ENCODE data around the gene HEPN1. TPM values are rescaled to one million over a fixed set of nuclear protein-coding genes. Genes with fewer than 3 reads are reported as not detected.

Gene HEPN1
- total and polyA plus RNA-seq, 2 of the 4 experiments (the other 2 are of a cell fraction), result not detected

DNA sequence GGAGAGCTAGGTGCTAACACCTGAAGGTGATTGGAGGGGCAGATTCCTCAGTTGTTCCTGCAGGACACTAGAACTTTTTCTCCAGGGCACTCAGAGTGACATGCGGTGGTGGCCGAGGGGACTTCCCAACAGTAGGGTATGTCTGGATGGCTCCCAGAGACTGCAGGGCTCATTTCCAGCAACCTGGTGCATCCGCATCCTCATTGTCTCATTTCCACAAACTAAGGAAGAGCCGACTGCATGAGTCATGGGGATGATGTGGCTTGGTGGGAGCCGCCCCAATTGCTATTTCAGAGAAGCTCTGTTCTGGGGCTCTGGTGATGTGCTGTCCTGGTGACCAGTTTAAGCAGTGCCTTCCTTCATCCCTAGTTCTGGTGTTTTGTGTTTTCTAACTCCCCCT, 18.6 kb upstream of the HEPN1 start:
- H3K27ac ChIP-seq (ENCODE audit: insufficient read depth, low read length), result peak overlapping the region; percentile 77
- peak overlapping the region; percentile 100 for H2BK15ac ChIP-seq (ENCODE audit: low read depth, low read length)
- peak overlapping the region; percentile 96 for H3K23ac ChIP-seq (ENCODE audit: low read depth, low read length)
- H3K9ac ChIP-seq (ENCODE audit: low read depth, low read length), result peak overlapping the region; percentile 41; the same call in 1 of the 2 replicates
- H2AK5ac ChIP-seq (ENCODE audit: low read depth, low read length), result peak overlapping the region; percentile 100
- H3K9me1 ChIP-seq (ENCODE audit: insufficient read depth, low read length), result peaks cover 39% of the 10 kb centered on the region
- H4K91ac ChIP-seq (ENCODE audit: insufficient read depth, low read depth, low read length), result peak overlapping the region; percentile 100
- BruUV-seq (replicated peaks), result no TSS peak
- dilution Hi-C loops (cut with HindIII; ENCODE audit: low sequenced_read_pairs, unreplicated experiment) (no loop called here), intact Hi-C loops (cut with micrococcal nuclease) (loop anchor here (2.0 kb wide), 1 partner anchor 52 kb away; no protein-coding TSS in a partner anchor), in situ Hi-C loops (cut with MboI; ENCODE audit: low sequenced_read_pairs) (no loop called here)
- peaks cover 7 to 31% of the 10 kb centered on the region in 2 experiments; a peak in 3 of 4 replicates for H3K79me1 ChIP-seq (ENCODE audit: low read depth in 1 of 2, low read length in 2 of 2)
- H4K8ac ChIP-seq (ENCODE audit: low read depth in 2 of 2, low read length in 2 of 2), result peak overlapping the region; percentile 96 to 98
- H2AK9ac ChIP-seq (replicated peaks; ENCODE audit: low read depth, low read length, poor library complexity), result peak overlapping the region; percentile 91
- peak overlapping the region; percentile 99 for H2BK20ac ChIP-seq (ENCODE audit: low read depth, low read length)
- peak; percentile 66; the same call in 1 of the 2 replicates for TF ChIP-seq POLR2A (IDR thresholded peaks at IDR 0.05; ENCODE audit: low read depth, low read length)
- no peak for TF ChIP-seq ELK1 (IDR thresholded peaks at IDR 0.05; ENCODE audit: borderline replicate concordance, low read depth, low read length)
- TF ChIP-seq BHLHE40 (IDR thresholded peaks at IDR 0.05; ENCODE audit: low read depth, low read length), result peak; percentile 53; the same call in 1 of the 2 replicates
- peak; percentile 86 for TF ChIP-seq FOS (IDR thresholded peaks at IDR 0.05; ENCODE audit: low read depth, low read length)
- TF ChIP-seq RCOR1 (IDR thresholded peaks at IDR 0.05; ENCODE audit: insufficient replicate concordance, low read length), result peak; percentile 71
- WGBS, 2 experiments (ENCODE audit: extremely low coverage in 2 of 2, insufficient read length in 1 of 2), result no CpG with 5 or more reads among the region's 5 CpGs
- H4K20me1 ChIP-seq (ENCODE audit: insufficient read depth, low read length), result no peaks in the 10 kb centered on the region
- CTCF ChIA-PET, result interaction anchor here (1.3 to 1.6 kb wide), 3 partner anchors 12 to 24 kb away, joined by 4 to 6 read pairs (median 4); no protein-coding TSS in a partner anchor
- POLR2A ChIA-PET (ENCODE audit: unreplicated experiment), result no interaction called here
- peak; percentile 74 for ATAC-seq (ENCODE audit: low read depth)
- H3K18ac ChIP-seq (ENCODE audit: low read depth, low read length), result peak overlapping the region; percentile 58
- H2AFZ ChIP-seq (replicated peaks; ENCODE audit: low read length, poor library complexity), result peak overlapping the region; percentile 80
- no peaks in the 10 kb centered on the region for H3K27me3 ChIP-seq (ENCODE audit: control insufficient read depth, insufficient read depth, low read length)
- H3K4ac ChIP-seq (ENCODE audit: low read depth, low read length), result peak overlapping the region; percentile 100
- no peaks in the 10 kb centered on the region for H3K36me3 ChIP-seq (ENCODE audit: control insufficient read depth, insufficient read depth, low read length)
- H2BK120ac ChIP-seq (ENCODE audit: low read depth, low read length), result peak overlapping the region; percentile 98
- peak overlapping the region; percentile 78 for H4K5ac ChIP-seq (ENCODE audit: low read depth, low read length)
- DNase-seq, result peak; percentile 93
- peaks cover 37% of the 10 kb centered on the region for H3K4me1 ChIP-seq (ENCODE audit: control insufficient read depth, insufficient read depth, low read length)
- H3K9me3 ChIP-seq (ENCODE audit: control insufficient read depth, insufficient read depth, low read length), result no peaks in the 10 kb centered on the region
- peak overlapping the region; percentile 100 for H3K14ac ChIP-seq (replicated peaks; ENCODE audit: low read depth, low read length)
- peak overlapping the region; percentile 38 for H3K4me2 ChIP-seq (ENCODE audit: low read depth, low read length)
- H3K56ac ChIP-seq (ENCODE audit: extremely low read depth, insufficient read depth, low read length), result peak overlapping the region; percentile 97
- H3K4me3 ChIP-seq (ENCODE audit: insufficient read depth, low read depth, low read length), result no peak overlapping the region
- peak overlapping the region; percentile 97 for H2BK5ac ChIP-seq (ENCODE audit: low read depth, low read length, poor library complexity, severe bottlenecking)

Data from IMR-90 (cell line).